Suprapubic skin (tissue), 4 donors: Measurements from ENCODE around the gene PTPRN2. TPM values are rescaled to one million over a fixed set of nuclear protein-coding genes. Genes with fewer than 3 reads are reported as not detected.

ENCODE experiments used
- DNase-seq, 2 donors: peaks; one replicate each; pipeline ENCODE4 v3.0.0-alpha.2; 2019; ENCODE audit warnings: low spot score in 2 of 2
- H3K27ac ChIP-seq: fragments of 200-600 bp; sonication (generic); one replicate; pipeline ENCODE4 v1.5.1; 2019
- H3K27me3 ChIP-seq: fragments of 200-600 bp; sonication (generic); one replicate; pipeline ENCODE4 v1.5.1; 2019
- H3K36me3 ChIP-seq: fragments of 200-600 bp; sonication (generic); one replicate; pipeline ENCODE4 v1.5.1; 2019
- H3K4me1 ChIP-seq: fragments of 200-600 bp; sonication (generic); one replicate; pipeline ENCODE4 v1.5.1; 2019
- H3K4me3 ChIP-seq: fragments of 200-600 bp; sonication (generic); one replicate; pipeline ENCODE4 v1.5.1; 2019; ENCODE audit warnings: mild to moderate bottlenecking
- H3K9me3 ChIP-seq: fragments of 200-600 bp; sonication (generic); one replicate; pipeline ENCODE4 v1.5.1; 2019
- CTCF ChIP-seq, 2 donors: fragments of 200-600 bp in 1 of 2; fragments of 450-650 bp in 1 of 2; sonication (generic) in 1 of 2; IDR thresholded peaks; one replicate each; pipeline ENCODE4 v1.5.1; 2016 to 2019; ENCODE audit warnings: antibody characterized with exemption in 2 of 2, mild to moderate bottlenecking in 1 of 2, moderate library complexity in 1 of 2
- EP300 ChIP-seq: sonication (generic); formaldehyde crosslinking; IDR thresholded peaks from one replicate; pipeline ENCODE4 v1.6.1; 2017; ENCODE audit warnings: antibody characterized with exemption
- POLR2A ChIP-seq, 2 donors: fragments of 450-650 bp; IDR thresholded peaks; one replicate each; pipeline ENCODE4 v1.6.1; 2017; ENCODE audit warnings: antibody characterized with exemption in 2 of 2, mild to moderate bottlenecking in 2 of 2, moderate library complexity in 2 of 2
- POLR2AphosphoS5 ChIP-seq, 3 donors: sonication (generic); formaldehyde crosslinking; IDR thresholded peaks; one replicate each; pipeline ENCODE4 v1.6.1; 2017; ENCODE audit warnings: antibody characterized with exemption in 3 of 3
- WGBS: methylation state at CpG from one replicate; pipeline ENCODE4 v1.1.5; 2018; 5-methylcytosine and 5-hydroxymethylcytosine counted together
- total RNA-seq, 4 donors: library from RNA; depleted of rRNA; stranded (reverse); fragments of >200 nt; gene quantifications; one replicate each; pipeline ENCODE4 v1.1.0, GENCODE V29; 2016

PTPRN2 gene
- total RNA-seq, 4 donors from 2014 or later = 0.23 to 1.8 (median 1.3) TPM

- TF ChIP-seq EP300 = no peak
- no peak for TF ChIP-seq POLR2A (IDR thresholded peaks at IDR 0.05)
- no peak for TF ChIP-seq POLR2AphosphoS5 (IDR thresholded peaks at IDR 0.05)
- no peak for TF ChIP-seq CTCF (IDR thresholded peaks at IDR 0.05)
- H3K27me3 ChIP-seq = peaks cover 16% of the 10 kb centered on the region
- no peaks in the 10 kb centered on the region for H3K36me3 ChIP-seq
- no peak for DNase-seq
- WGBS = 83% methylated on average over 8 of the region's 8 CpGs
- H3K27ac ChIP-seq = no peak overlapping the region
- no peak overlapping the region for H3K4me3 ChIP-seq
- no peaks in the 10 kb centered on the region for H3K4me1 ChIP-seq
- H3K9me3 ChIP-seq = no peaks in the 10 kb centered on the region
Observed at GRCh38 chr7:157627033-157627432, 960.6 kb downstream of the PTPRN2 start.

- H3K36me3 ChIP-seq = no peaks in the 10 kb centered on the region
- no peaks in the 10 kb centered on the region for H3K9me3 ChIP-seq
- H3K4me1 ChIP-seq = no peaks in the 10 kb centered on the region
- no peak overlapping the region for H3K27ac ChIP-seq
- TF ChIP-seq POLR2A (IDR thresholded peaks at IDR 0.05) (no peak), EP300 (no peak), CTCF (IDR thresholded peaks at IDR 0.05) (no peak), POLR2AphosphoS5 (IDR thresholded peaks at IDR 0.05) (no peak)
- 48% methylated on average over 11 of the region's 11 CpGs for WGBS
- DNase-seq = no peak
- H3K4me3 ChIP-seq = no peak overlapping the region
- peaks cover 16% of the 10 kb centered on the region for H3K27me3 ChIP-seq
Observed at GRCh38 chr7:157625973-157626742, 961.5 kb downstream of the PTPRN2 start.

- no peak for TF ChIP-seq CTCF (IDR thresholded peaks at IDR 0.05)
- DNase-seq = no peak
- Histone ChIP-seq H3K27ac (no peak overlapping the region), H3K36me3 (no peaks in the 10 kb centered on the region), H3K9me3 (no peaks in the 10 kb centered on the region), H3K4me3 (no peak overlapping the region), H3K4me1 (no peaks in the 10 kb centered on the region), H3K27me3 (peaks cover 13% of the 10 kb centered on the region)
- WGBS = 87% methylated on average over 7 of the region's 7 CpGs
Observed at GRCh38 chr7:157623556-157623955, 964.1 kb downstream of the PTPRN2 start.

GRCh38 chr7:157622408-157623205 is 965.0 kb downstream of the PTPRN2 start:
- H3K9me3 ChIP-seq = no peaks in the 10 kb centered on the region
- no peaks in the 10 kb centered on the region for H3K4me1 ChIP-seq
- H3K4me3 ChIP-seq = no peak overlapping the region
- 83% methylated on average over 26 of the region's 28 CpGs for WGBS
- TF ChIP-seq POLR2A (IDR thresholded peaks at IDR 0.05) (no peak), CTCF (IDR thresholded peaks at IDR 0.05) (no peak), EP300 (no peak), POLR2AphosphoS5 (IDR thresholded peaks at IDR 0.05) (no peak)
- no peak overlapping the region for H3K27ac ChIP-seq
- no peaks in the 10 kb centered on the region for H3K36me3 ChIP-seq
- peak in 1 of 2 donors; percentile 76 for DNase-seq
- H3K27me3 ChIP-seq = peaks cover 9% of the 10 kb centered on the region

GRCh38 chr7:157622000-157622399 is 965.6 kb downstream of the PTPRN2 start:
- no peaks in the 10 kb centered on the region for H3K9me3 ChIP-seq
- DNase-seq = no peak
- no peak for TF ChIP-seq POLR2AphosphoS5 (IDR thresholded peaks at IDR 0.05)
- TF ChIP-seq POLR2A (IDR thresholded peaks at IDR 0.05) = no peak
- no peak for TF ChIP-seq EP300
- no peak for TF ChIP-seq CTCF (IDR thresholded peaks at IDR 0.05)
- peaks cover 9% of the 10 kb centered on the region for H3K27me3 ChIP-seq
- H3K4me1 ChIP-seq = no peaks in the 10 kb centered on the region
- no peak overlapping the region for H3K27ac ChIP-seq
- H3K36me3 ChIP-seq = no peaks in the 10 kb centered on the region
- no peak overlapping the region for H3K4me3 ChIP-seq
- WGBS = 79% methylated on average over 11 of the region's 11 CpGs
